ENCODE data around the gene TMC1. TPM values are rescaled to one million over a fixed set of nuclear protein-coding genes. Genes with fewer than 3 reads are reported as not detected.

Gene TMC1
- polyA plus RNA-seq, 5 donors = 0.30 to 0.63 (median 0.51) TPM

DNA sequence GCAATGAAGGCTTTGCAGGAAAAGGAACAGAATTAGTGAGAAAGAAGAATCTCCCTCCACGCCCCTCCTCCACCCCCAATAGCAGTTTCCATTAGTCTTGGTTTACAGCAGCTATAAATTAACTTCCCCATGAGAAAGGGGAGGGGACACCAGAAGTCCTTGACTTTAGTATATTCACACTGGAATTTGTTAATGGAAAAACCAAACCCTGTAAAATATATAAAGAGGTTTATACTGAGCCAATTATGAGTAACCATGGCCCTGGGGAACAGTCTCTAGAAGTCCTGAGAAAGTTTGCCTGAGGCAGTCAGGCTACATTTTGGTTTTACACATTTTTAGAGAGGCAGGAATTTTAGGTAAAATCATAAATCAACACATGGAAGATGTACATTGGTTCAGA is 342.9 kb downstream of the TMC1 start:
- DNase-seq = no peak

GRCh38 chr9:72871685-72872084 is 350.3 kb downstream of the TMC1 start:
- peak; percentile 50 to 52 for DNase-seq

- DNase-seq = no peak
These were observed 351.3 kb downstream of the TMC1 start for GRCh38 chr9:72872718-72873117.

DNA sequence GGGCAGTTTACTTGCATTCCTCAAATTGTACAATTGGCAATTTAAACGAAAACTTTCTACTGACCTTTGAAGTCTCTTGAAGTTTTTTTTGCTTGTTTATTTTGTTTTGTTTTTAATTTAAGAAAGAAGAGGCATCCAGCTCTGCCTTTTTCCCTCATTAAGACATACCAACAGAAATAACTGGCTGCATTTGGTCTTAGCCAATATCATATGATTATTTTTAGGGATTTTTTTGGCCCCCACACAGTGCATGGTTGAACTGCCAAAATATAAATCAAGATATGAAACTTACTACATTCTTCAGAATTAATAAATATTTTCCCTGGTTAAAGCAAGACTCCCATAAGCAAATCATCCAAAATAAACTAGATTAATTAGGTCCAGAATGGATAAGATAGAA is 352.0 kb downstream of the TMC1 start:
- DNase-seq = no peak

DNA sequence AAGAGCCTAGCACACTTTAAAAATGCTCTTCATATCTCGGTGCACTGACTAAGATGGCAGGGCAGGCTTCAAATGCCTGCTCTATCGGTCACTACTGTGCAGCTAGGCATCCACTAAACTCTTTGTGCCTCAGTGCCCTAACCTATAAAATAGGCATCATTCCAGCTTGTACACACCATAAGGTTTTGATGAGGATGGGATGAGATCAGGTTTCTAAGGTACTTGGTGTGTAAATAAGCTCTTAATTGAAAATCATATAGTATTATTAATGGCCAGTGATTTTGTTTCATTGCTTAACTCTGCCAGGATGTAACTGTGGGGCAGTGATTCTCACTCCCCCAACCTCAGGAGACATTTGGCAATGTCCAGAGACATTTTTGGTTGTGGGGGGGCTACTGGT is 352.9 kb downstream of the TMC1 start:
- no peak for DNase-seq

GRCh38 chr9:72875221-72875620 is 353.8 kb downstream of the TMC1 start:
- no peak for DNase-seq

GRCh38 chr9:72880821-72881220 is 359.4 kb downstream of the TMC1 start:
- no peak for DNase-seq

GRCh38 chr9:72882117-72882775 is 360.8 kb downstream of the TMC1 start:
- DNase-seq = no peak

GRCh38 chr9:72883875-72884274 is 362.5 kb downstream of the TMC1 start:
- no peak for DNase-seq

- DNase-seq = no peak
These were observed 363.1 kb downstream of the TMC1 start for GRCh38 chr9:72884508-72884907.

Other genes starting within 250 kb of the TMC1 start
- 100 to 1,000 TPM; 160 to 211 (median 181) TPM for gene ZFAND5, start 156.4 kb upstream of the TMC1 start, polyA plus RNA-seq (ENCODE audit: insufficient read depth in 1 of 5, insufficient read length in 5 of 5, low replicate concordance in 1 of 5)

Data from right lung (tissue), 5 donors.